ENCODE results near the gene VTN.

VTN gene

GRCh38 chr17:28394337-28395116 is 24.4 kb upstream of the VTN start:
- TF ChIP-seq CTCF (conservative IDR thresholded peaks at IDR 0.05) (no peak), ZFX (IDR thresholded peaks at IDR 0.05) (no peak)
- no peak overlapping the region for H3K27ac ChIP-seq

- H3K27ac ChIP-seq = no peak overlapping the region
- TF ChIP-seq ZFX (IDR thresholded peaks at IDR 0.05) (no peak), CTCF (conservative IDR thresholded peaks at IDR 0.05) (no peak)
Measured at GRCh38 chr17:28392491-28392890, 22.4 kb upstream of the VTN start.

GRCh38 chr17:28391401-28391800 is 21.3 kb upstream of the VTN start:
- no peak overlapping the region for H3K27ac ChIP-seq
- TF ChIP-seq ZFX (IDR thresholded peaks at IDR 0.05) = no peak

GRCh38 chr17:28390984-28391383 is 20.9 kb upstream of the VTN start:
- TF ChIP-seq ZFX (IDR thresholded peaks at IDR 0.05) (no peak), CTCF (conservative IDR thresholded peaks at IDR 0.05) (no peak)
- H3K27ac ChIP-seq = no peak overlapping the region

GRCh38 chr17:28390563-28390962 is 20.5 kb upstream of the VTN start:
- TF ChIP-seq CTCF (conservative IDR thresholded peaks at IDR 0.05) (no peak), ZFX (IDR thresholded peaks at IDR 0.05) (no peak)
- H3K27ac ChIP-seq = no peak overlapping the region

GRCh38 chr17:28390141-28390540 is 20.0 kb upstream of the VTN start:
- no peak overlapping the region for H3K27ac ChIP-seq
- no peak for TF ChIP-seq ZFX (IDR thresholded peaks at IDR 0.05)
- TF ChIP-seq CTCF (conservative IDR thresholded peaks at IDR 0.05) = no peak

GRCh38 chr17:28388106-28388505 is 18.0 kb upstream of the VTN start:
- H3K27ac ChIP-seq = no peak overlapping the region
- no peak for TF ChIP-seq CTCF (conservative IDR thresholded peaks at IDR 0.05)

- no peak overlapping the region for H3K27ac ChIP-seq
- TF ChIP-seq CTCF (conservative IDR thresholded peaks at IDR 0.05) = no peak
- TF ChIP-seq ZFX (IDR thresholded peaks at IDR 0.05) = no peak
Measured at GRCh38 chr17:28386391-28386790, 16.3 kb upstream of the VTN start.
